AG10803 (cell line): Measurements from ENCODE around the gene RPL18A.
"Not testable (repeated sequence)": the region's sequence is repeated elsewhere in the genome, so short reads cannot be mapped to it uniquely, and the experiment has no call there.

Source experiments
- DNase-seq: peaks from one replicate; pipeline ENCODE4 v3.0.0; 2010; ENCODE audit warnings: low read depth
- H3K4me3 ChIP-seq: 2 replicates; pipeline ENCODE4 v1.5.1; 2011; ENCODE audit warnings: mild to moderate bottlenecking, low read length, control low read depth
- CTCF ChIP-seq: conservative IDR thresholded peaks from 2 replicates; pipeline ENCODE4 v1.5.1; 2011; ENCODE audit warnings: mild to moderate bottlenecking, low read length, control low read depth, inconsistent platforms

The RPL18A gene

GRCh38 chr19:17877696-17878095 is 18.0 kb downstream of the RPL18A start:
- no peak overlapping the region for H3K4me3 ChIP-seq
- TF ChIP-seq CTCF: no peak
- no peak for DNase-seq

GRCh38 chr19:17879466-17879865 is 19.8 kb downstream of the RPL18A start:
- TF ChIP-seq CTCF: no peak
- no peak overlapping the region for H3K4me3 ChIP-seq
- DNase-seq: no peak

GRCh38 chr19:17881701-17882100 is 22.0 kb downstream of the RPL18A start:
- no peak for TF ChIP-seq CTCF
- no peak overlapping the region for H3K4me3 ChIP-seq
- DNase-seq: no peak

- no peak for DNase-seq
- TF ChIP-seq CTCF: no peak
Measured at GRCh38 chr19:17883627-17884410, 24.1 kb downstream of the RPL18A start.

GRCh38 chr19:17886515-17886914 is 26.8 kb downstream of the RPL18A start:
- DNase-seq: no peak
- H3K4me3 ChIP-seq: no peak overlapping the region
- TF ChIP-seq CTCF: no peak

More at GRCh38 chr19:17883627-17884410, 24.1 kb downstream of the RPL18A start:
- no peak overlapping the region for H3K4me3 ChIP-seq

GRCh38 chr19:17887221-17887620 is 27.5 kb downstream of the RPL18A start:
- H3K4me3 ChIP-seq, DNase-seq: not testable (repeated sequence)

- no peak for TF ChIP-seq CTCF
- no peak overlapping the region for H3K4me3 ChIP-seq
- DNase-seq: no peak
Measured at GRCh38 chr19:17888260-17888659, 28.6 kb downstream of the RPL18A start.
